HCT116 (cell line): ENCODE data around the gene ITPR1.

Experiments used
- POLR2A ChIP-seq: IDR thresholded peaks from 2 replicates; pipeline ENCODE4 v1.7.0; 2011; ENCODE audit warnings: borderline replicate concordance; ENCODE audit not compliant: insufficient read depth, insufficient read length; ENCODE audit errors: extremely low read depth
- TF ChIP-seq, protein P1 (sequence below), 3 experiments: fragments of 200-600 bp in 1 of 3; sonication (generic) in 1 of 3; IDR thresholded peaks in 2 of 3; conservative IDR thresholded peaks in 1 of 3; 2 replicates each; pipeline ENCODE4 v1.5.1; 2012 to 2017; ENCODE audit warnings: low read depth in 2 of 3, low read length in 2 of 3, antibody characterized with exemption in 1 of 3, borderline replicate concordance in 1 of 3, control low read depth in 1 of 3, mild to moderate bottlenecking in 1 of 3, mixed read lengths in 1 of 3, mixed run types in 1 of 3, moderate library complexity in 1 of 3; ENCODE audit not compliant: insufficient read depth in 1 of 3

DNA sequence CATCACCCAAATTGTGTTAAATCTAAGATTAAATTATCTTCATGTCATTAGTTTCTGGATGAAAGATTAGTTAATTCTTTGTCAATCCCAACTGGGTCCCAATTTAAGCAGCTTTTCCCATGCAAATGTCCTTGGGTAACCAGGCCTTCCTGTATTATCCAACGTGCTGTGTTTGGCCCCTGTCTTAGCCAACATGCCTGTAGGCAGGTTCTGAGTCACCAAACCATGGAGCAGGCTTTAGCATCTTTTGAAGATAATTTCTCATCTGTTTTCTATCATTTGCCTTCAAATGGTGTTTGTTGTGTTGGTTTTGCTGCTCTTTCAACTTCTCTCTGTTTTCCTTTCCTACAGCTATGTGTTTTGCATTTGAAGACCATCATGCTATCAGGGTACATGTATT is 216.2 kb downstream of the ITPR1 start:
- TF ChIP-seq, protein P1, sequence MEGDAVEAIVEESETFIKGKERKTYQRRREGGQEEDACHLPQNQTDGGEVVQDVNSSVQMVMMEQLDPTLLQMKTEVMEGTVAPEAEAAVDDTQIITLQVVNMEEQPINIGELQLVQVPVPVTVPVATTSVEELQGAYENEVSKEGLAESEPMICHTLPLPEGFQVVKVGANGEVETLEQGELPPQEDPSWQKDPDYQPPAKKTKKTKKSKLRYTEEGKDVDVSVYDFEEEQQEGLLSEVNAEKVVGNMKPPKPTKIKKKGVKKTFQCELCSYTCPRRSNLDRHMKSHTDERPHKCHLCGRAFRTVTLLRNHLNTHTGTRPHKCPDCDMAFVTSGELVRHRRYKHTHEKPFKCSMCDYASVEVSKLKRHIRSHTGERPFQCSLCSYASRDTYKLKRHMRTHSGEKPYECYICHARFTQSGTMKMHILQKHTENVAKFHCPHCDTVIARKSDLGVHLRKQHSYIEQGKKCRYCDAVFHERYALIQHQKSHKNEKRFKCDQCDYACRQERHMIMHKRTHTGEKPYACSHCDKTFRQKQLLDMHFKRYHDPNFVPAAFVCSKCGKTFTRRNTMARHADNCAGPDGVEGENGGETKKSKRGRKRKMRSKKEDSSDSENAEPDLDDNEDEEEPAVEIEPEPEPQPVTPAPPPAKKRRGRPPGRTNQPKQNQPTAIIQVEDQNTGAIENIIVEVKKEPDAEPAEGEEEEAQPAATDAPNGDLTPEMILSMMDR (IDR thresholded peaks at IDR 0.05 in 2 of 3, conservative IDR thresholded peaks at IDR 0.05 in 1 of 3; ENCODE audit: borderline replicate concordance in 1 of 3, insufficient read depth in 1 of 3, low read depth in 2 of 3, low read length in 2 of 3): no peak
- TF ChIP-seq POLR2A: no peak
